Measurements from ENCODE around the gene CBLB. TPM values are rescaled to one million over a fixed set of nuclear protein-coding genes. Genes with fewer than 3 reads are reported as not detected.

Gene CBLB
- total and polyA plus RNA-seq, 10 donors: 13.8 to 138 (median 67.5) TPM

- WGBS, 5 donors: 88 to 93% (median 92%) methylated on average over 2 of the region's 2 CpGs
- peaks cover 3 to 32% (median 6%) of the 10 kb centered on the region in 6 donors for H3K4me1 ChIP-seq
- H3K27me3 ChIP-seq (replicated peaks in 1 of 7): no peaks in the 10 kb centered on the region
- TF ChIP-seq CTCF (IDR thresholded peaks at IDR 0.05 in 8 of 11, conservative IDR thresholded peaks at IDR 0.05 in 3 of 11): no peak
- TF ChIP-seq POLR2A (IDR thresholded peaks at IDR 0.05): no peak
- TF ChIP-seq POLR2AphosphoS5 (IDR thresholded peaks at IDR 0.05): no peak
- intact Hi-C loops (cut with DNase I; ENCODE audit: low total_unique reads): no loop called here
- no peak overlapping the region for H3K4me3 ChIP-seq
- DNase-seq: no peak
- no peak overlapping the region for H3K27ac ChIP-seq
- H3K9me3 ChIP-seq: no peaks in the 10 kb centered on the region
- no peaks in the 10 kb centered on the region for H3K36me3 ChIP-seq
Observed at GRCh38 chr3:105780107-105780506, 88.7 kb downstream of the CBLB start.

GRCh38 chr3:105775368-105775767 lies 93.4 kb downstream of the CBLB start:
- DNase-seq: no peak
- Histone ChIP-seq H3K4me1 (peaks cover 9 to 51% (median 21%) of the 10 kb centered on the region in 6 donors), H3K27me3 (replicated peaks in 1 of 7) (no peaks in the 10 kb centered on the region), H3K36me3 (no peaks in the 10 kb centered on the region), H3K4me3 (no peak overlapping the region), H3K9me3 (no peaks in the 10 kb centered on the region), H3K27ac (peak overlapping the region in 3 of 8 donors; percentile 24 to 59 (median 24))
- intact Hi-C loops (cut with DNase I; ENCODE audit: low total_unique reads): no loop called here
- TF ChIP-seq CTCF (IDR thresholded peaks at IDR 0.05 in 8 of 11, conservative IDR thresholded peaks at IDR 0.05 in 3 of 11) (no peak), POLR2A (IDR thresholded peaks at IDR 0.05) (no peak), POLR2AphosphoS5 (IDR thresholded peaks at IDR 0.05) (no peak)
- WGBS, 5 donors: 61 to 63% (median 62%) methylated on average over 3 of the region's 3 CpGs

- no peaks in the 10 kb centered on the region for H3K36me3 ChIP-seq
- H3K27me3 ChIP-seq (replicated peaks in 1 of 7): no peaks in the 10 kb centered on the region
- WGBS, 5 donors: 33 to 40% (median 37%) methylated on average over 1 of the region's 1 CpG
- no peaks in the 10 kb centered on the region for H3K9me3 ChIP-seq
- H3K4me1 ChIP-seq: peaks cover 9 to 51% (median 21%) of the 10 kb centered on the region in 6 donors
- DNase-seq: no peak
- no peak overlapping the region for H3K4me3 ChIP-seq
- no peak for TF ChIP-seq POLR2A (IDR thresholded peaks at IDR 0.05)
- TF ChIP-seq POLR2AphosphoS5 (IDR thresholded peaks at IDR 0.05): no peak
- no peak for TF ChIP-seq CTCF (IDR thresholded peaks at IDR 0.05 in 8 of 11, conservative IDR thresholded peaks at IDR 0.05 in 3 of 11)
- H3K27ac ChIP-seq: peak overlapping the region in 6 of 8 donors; percentile 4 to 62 (median 24)
- intact Hi-C loops (cut with DNase I; ENCODE audit: low total_unique reads): no loop called here
Observed at GRCh38 chr3:105774444-105775180, 94.2 kb downstream of the CBLB start.

GRCh38 chr3:105773291-105773690 lies 95.5 kb downstream of the CBLB start:
- Histone ChIP-seq H3K36me3 (no peaks in the 10 kb centered on the region), H3K4me1 (peaks cover 9 to 56% (median 23%) of the 10 kb centered on the region in 6 donors), H3K4me3 (no peak overlapping the region), H3K27ac (peak overlapping the region in 2 of 8 donors; percentile 28 to 33), H3K9me3 (no peaks in the 10 kb centered on the region), H3K27me3 (replicated peaks in 1 of 7) (no peaks in the 10 kb centered on the region)
- intact Hi-C loops (cut with DNase I; ENCODE audit: low total_unique reads): no loop called here
- TF ChIP-seq POLR2AphosphoS5 (IDR thresholded peaks at IDR 0.05) (no peak), POLR2A (IDR thresholded peaks at IDR 0.05) (no peak), CTCF (IDR thresholded peaks at IDR 0.05 in 8 of 11, conservative IDR thresholded peaks at IDR 0.05 in 3 of 11) (no peak)
- no peak for DNase-seq
- 86 to 93% (median 91%) methylated on average over 5 of the region's 5 CpGs for WGBS, 5 donors
